ENCODE data around the gene ZNF473. TPM values are rescaled to one million over a fixed set of nuclear protein-coding genes. Genes with fewer than 3 reads are reported as not detected.

Gene ZNF473
- total RNA-seq = 1 to 10 TPM; 5.2 to 9.2 (median 6.0) TPM
- long read RNA-seq, donor 1, full-length matches to known transcripts = 7 of 10 reads
- long read RNA-seq, donor 1, partial matches to known transcripts = 0 of 10 reads
- long read RNA-seq, donor 1, other reads (novel, unspliced or antisense) = 3 of 10 reads
- long read RNA-seq, donor 2, full-length matches to known transcripts = 1 of 2 reads
- long read RNA-seq, donor 2, partial matches to known transcripts = 0 of 2 reads
- long read RNA-seq, donor 2, other reads (novel, unspliced or antisense) = 1 of 2 reads

- Histone ChIP-seq H3K4me1 (ENCODE audit: low read depth) (peaks cover 23% of the 10 kb centered on the region), H3K4me3 (peak within 1 kb of the TSS; percentile 89), H3K36me3 (ENCODE audit: low read depth) (peaks cover 6% of the 10 kb centered on the region), H3K9me3 (no peaks in the 10 kb centered on the region)
- DNase-seq = peak; percentile 94 to 97 (median 96)
- intact Hi-C loops (cut with DNase I, micrococcal nuclease) = no loop called here
- no peak for TF ChIP-seq CTCF (IDR thresholded peaks at IDR 0.05)
- ATAC-seq = peak; percentile 87
Observed at GRCh38 chr19:50025794-50026549, at the start of gene ZNF473. TSS of gene ZNF473 (plus strand) at chr19:50026005. CDS start at chr19:50031083, 5,078 bp downstream.

GRCh38 chr19:49976496-49976895 is 49.3 kb upstream of the ZNF473 start:
- H3K4me1 ChIP-seq (ENCODE audit: low read depth) = no peaks in the 10 kb centered on the region
- intact Hi-C loops (cut with DNase I, micrococcal nuclease) = no loop called here
- H3K4me3 ChIP-seq = no peak overlapping the region
- H3K9me3 ChIP-seq = no peaks in the 10 kb centered on the region
- no peak for ATAC-seq
- TF ChIP-seq CTCF (IDR thresholded peaks at IDR 0.05) = no peak
- H3K36me3 ChIP-seq (ENCODE audit: low read depth) = no peaks in the 10 kb centered on the region
- peak in 1 of 3 donors; percentile 7 for DNase-seq

GRCh38 chr19:49977076-49977475 is 48.7 kb upstream of the ZNF473 start:
- ATAC-seq (no peak), DNase-seq (peak in 1 of 3 donors; percentile 9)
- TF ChIP-seq CTCF (IDR thresholded peaks at IDR 0.05) = no peak
- H3K4me1 ChIP-seq (ENCODE audit: low read depth) = no peaks in the 10 kb centered on the region
- H3K4me3 ChIP-seq = no peak overlapping the region
- intact Hi-C loops (cut with DNase I, micrococcal nuclease) = no loop called here
- no peaks in the 10 kb centered on the region for H3K36me3 ChIP-seq (ENCODE audit: low read depth)
- H3K9me3 ChIP-seq = no peaks in the 10 kb centered on the region

- Histone ChIP-seq H3K4me3 (no peak overlapping the region), H3K36me3 (ENCODE audit: low read depth) (no peaks in the 10 kb centered on the region), H3K9me3 (no peaks in the 10 kb centered on the region), H3K4me1 (ENCODE audit: low read depth) (no peaks in the 10 kb centered on the region)
- no peak for ATAC-seq
- intact Hi-C loops (cut with DNase I, micrococcal nuclease) = no loop called here
- TF ChIP-seq CTCF (IDR thresholded peaks at IDR 0.05) = no peak
- DNase-seq = peak in 1 of 3 donors; percentile 14
Observed at GRCh38 chr19:49977881-49978280, 47.9 kb upstream of the ZNF473 start.

- no peak overlapping the region for H3K4me3 ChIP-seq
- no peaks in the 10 kb centered on the region for H3K36me3 ChIP-seq (ENCODE audit: low read depth)
- no peak for ATAC-seq
- DNase-seq = peak in 1 of 3 donors; percentile 11
- TF ChIP-seq CTCF (IDR thresholded peaks at IDR 0.05) = no peak
- intact Hi-C loops (cut with DNase I, micrococcal nuclease) = no loop called here
- no peaks in the 10 kb centered on the region for H3K9me3 ChIP-seq
- no peaks in the 10 kb centered on the region for H3K4me1 ChIP-seq (ENCODE audit: low read depth)
Observed at GRCh38 chr19:49978324-49978723, 47.5 kb upstream of the ZNF473 start.

All from mucosa of descending colon (tissue), 3 donors.